Activated CD4-positive, alpha-beta T cell treated with anti-CD3 and anti-CD28 coated beads, Interleukin-2, amount 10 ng/mL, durations not matched to agents 24 days and 14 days (primary cell): Measurements from ENCODE around the gene FAM83B. TPM values are rescaled to one million over a fixed set of nuclear protein-coding genes. Genes with fewer than 3 reads are reported as not detected.
"Not testable (repeated sequence)": the region's sequence is repeated elsewhere in the genome, so short reads cannot be mapped to it uniquely, and the experiment has no call there.

Experiments
- DNase-seq: peaks from one replicate; pipeline ENCODE4 v3.0.0; 2022
- H3K27ac Mint-ChIP-seq: one replicate; pipeline ENCODE4 v1.8.0; 2022; ENCODE audit warnings: mild to moderate bottlenecking, mixed read lengths
- H3K27me3 Mint-ChIP-seq: one replicate; pipeline ENCODE4 v1.8.0; 2022; ENCODE audit warnings: mixed read lengths
- H3K36me3 Mint-ChIP-seq: one replicate; pipeline ENCODE4 v1.8.0; 2022; ENCODE audit warnings: low read depth, mild to moderate bottlenecking, mixed read lengths
- H3K4me1 Mint-ChIP-seq: one replicate; pipeline ENCODE4 v1.8.0; 2021; ENCODE audit warnings: mixed read lengths
- H3K4me3 Mint-ChIP-seq: one replicate; pipeline ENCODE4 v1.8.0; 2022; ENCODE audit warnings: mild to moderate bottlenecking, moderate library complexity, mixed read lengths
- H3K9me3 Mint-ChIP-seq: one replicate; pipeline ENCODE4 v1.8.0; 2021; ENCODE audit warnings: mixed read lengths
- intact Hi-C: fragments of 100-400 bp; cut with micrococcal nuclease; formaldehyde crosslinking; loops from one replicate; pipeline ENCODE4 v1.15.1; 2023
- total RNA-seq: library from RNA; stranded (reverse); gene quantifications from 2 replicates; pipeline ENCODE4 v1.2.3, GENCODE V29; 2022

Gene FAM83B
- total RNA-seq, 1 donor from 2014 or later: not detected

DNA sequence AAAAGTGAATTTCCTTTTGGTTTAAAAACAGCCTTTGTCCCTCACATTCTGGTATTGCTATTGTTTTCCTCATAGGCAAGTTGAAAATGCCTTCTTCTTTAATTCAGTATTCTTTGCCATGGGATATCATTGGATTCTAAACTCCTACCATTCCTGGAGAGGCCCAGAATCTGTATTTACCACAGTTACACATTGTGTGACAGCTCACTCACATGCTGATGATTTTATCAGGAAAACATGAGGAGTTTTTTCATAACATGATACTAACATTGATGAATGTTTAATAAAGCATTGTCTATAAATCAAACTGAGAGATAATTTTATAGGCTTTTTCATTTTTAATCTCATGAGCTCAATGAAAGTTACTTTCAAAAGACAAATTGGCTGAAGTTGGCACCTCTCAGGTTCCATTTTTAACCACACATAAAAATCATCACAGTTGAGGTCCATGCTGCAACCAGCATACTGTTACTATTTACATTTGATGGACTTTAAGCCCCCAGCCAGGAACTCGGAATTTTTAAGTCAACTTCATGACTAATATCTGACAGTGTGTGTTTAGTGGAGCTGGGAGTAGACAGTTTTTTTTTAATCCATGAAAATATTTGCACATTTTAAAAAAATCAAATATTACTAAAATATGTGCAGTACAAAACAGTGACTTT is 82.8 kb downstream of the FAM83B start:
- H3K9me3 Mint-ChIP-seq: no peaks in the 10 kb centered on the region
- intact Hi-C loops: no loop called here

DNA sequence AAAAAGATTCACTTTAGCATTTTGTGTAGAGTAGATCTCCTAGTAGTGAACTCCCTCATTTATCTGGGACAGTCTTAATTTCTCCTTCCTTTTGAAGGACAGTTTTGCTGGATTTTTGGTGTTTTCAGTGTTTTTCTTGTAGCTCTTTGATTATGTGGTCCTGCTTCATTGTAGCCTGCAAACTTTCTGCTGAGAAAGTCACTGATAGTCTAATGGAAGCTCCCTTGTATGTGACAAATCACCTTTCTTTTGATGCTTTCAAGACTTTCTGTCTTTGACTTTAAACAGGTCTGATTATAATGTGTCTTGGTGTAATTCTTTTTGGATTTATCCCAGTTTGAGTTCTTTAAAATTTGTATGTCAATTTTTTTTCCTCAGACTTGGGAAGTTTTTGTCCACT is 86.1 kb downstream of the FAM83B start:
- intact Hi-C loops: no loop called here
- no peak overlapping the region for H3K4me3 Mint-ChIP-seq
- no peak overlapping the region for H3K27ac Mint-ChIP-seq
- DNase-seq: no peak
- H3K4me1 Mint-ChIP-seq: no peaks in the 10 kb centered on the region
- no peaks in the 10 kb centered on the region for H3K27me3 Mint-ChIP-seq
- peaks cover 1% of the 10 kb centered on the region for H3K36me3 Mint-ChIP-seq
- H3K9me3 Mint-ChIP-seq: no peaks in the 10 kb centered on the region

More for the DNA sequence above, 82.8 kb downstream of the FAM83B start:
- Mint-ChIP-seq H3K4me1 (no peaks in the 10 kb centered on the region), H3K27ac (no peak overlapping the region), H3K27me3 (no peaks in the 10 kb centered on the region), H3K36me3 (peaks cover 1% of the 10 kb centered on the region), H3K4me3 (no peak overlapping the region)
- no peak for DNase-seq

DNA sequence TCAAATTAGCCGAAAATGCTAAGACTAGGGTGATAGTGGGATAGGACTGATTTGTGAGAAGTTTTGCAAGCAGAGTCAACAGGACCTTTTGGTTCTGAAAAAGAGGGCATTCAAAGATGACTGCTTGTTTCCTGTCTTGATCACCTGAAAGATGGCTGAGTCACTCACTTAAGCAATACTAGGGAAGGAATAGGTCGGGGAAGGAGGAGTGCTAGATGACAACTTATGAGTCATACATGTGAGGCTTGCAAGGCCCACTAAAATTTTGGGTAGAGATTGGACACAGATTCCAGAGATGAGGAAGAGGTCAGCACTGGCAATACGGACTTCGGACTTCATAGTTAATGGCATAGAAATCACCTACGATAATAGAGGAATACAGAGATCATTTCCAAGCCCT is 89.2 kb downstream of the FAM83B start:
- H3K4me3 Mint-ChIP-seq: no peak overlapping the region
- no peaks in the 10 kb centered on the region for H3K4me1 Mint-ChIP-seq
- H3K36me3 Mint-ChIP-seq: peaks cover 1% of the 10 kb centered on the region
- no peak overlapping the region for H3K27ac Mint-ChIP-seq
- no peaks in the 10 kb centered on the region for H3K27me3 Mint-ChIP-seq
- no peaks in the 10 kb centered on the region for H3K9me3 Mint-ChIP-seq
- intact Hi-C loops: no loop called here
- no peak for DNase-seq

DNA sequence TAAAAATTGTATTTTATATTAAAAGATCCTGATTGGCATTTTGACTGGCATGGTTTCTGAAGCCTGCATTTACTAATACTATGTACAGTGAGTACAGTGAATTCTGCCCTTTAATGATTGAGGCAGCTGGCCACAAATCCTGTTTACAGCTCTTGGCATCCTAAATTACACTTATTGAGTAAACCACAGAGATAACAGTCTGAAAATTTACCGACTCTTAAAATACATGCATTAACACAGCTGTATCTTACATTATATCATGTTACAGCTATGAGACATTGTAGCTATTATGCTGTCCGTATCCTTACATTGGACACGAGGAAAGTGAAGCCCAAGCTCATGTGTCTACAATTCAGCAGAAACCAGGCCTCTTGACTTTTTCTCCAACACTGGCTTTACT is 90.8 kb downstream of the FAM83B start:
- Mint-ChIP-seq H3K27ac (no peak overlapping the region), H3K36me3 (peaks cover 1% of the 10 kb centered on the region), H3K4me1 (no peaks in the 10 kb centered on the region), H3K9me3 (no peaks in the 10 kb centered on the region), H3K4me3 (no peak overlapping the region), H3K27me3 (no peaks in the 10 kb centered on the region)
- no peak for DNase-seq
- intact Hi-C loops: no loop called here

DNA sequence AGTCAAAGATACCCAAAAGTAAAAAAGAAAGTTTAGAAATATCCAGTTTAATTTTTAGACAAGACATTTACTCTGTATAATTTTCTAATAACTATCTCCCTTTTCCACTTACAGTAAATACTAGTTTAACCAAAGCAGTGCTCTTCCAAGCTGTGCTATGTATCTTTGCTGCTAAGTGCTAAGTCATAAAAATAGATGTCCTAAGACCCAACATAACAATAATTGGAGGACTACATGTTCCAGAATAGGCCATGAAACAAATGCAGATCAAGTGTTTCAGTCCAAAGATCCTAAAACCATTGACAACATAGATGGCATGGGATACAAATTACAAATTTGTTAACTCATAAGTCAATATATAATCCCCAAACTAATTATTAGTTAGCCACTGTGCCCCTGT is 111.1 kb downstream of the FAM83B start:
- no peaks in the 10 kb centered on the region for H3K36me3 Mint-ChIP-seq
- peaks cover 8% of the 10 kb centered on the region for H3K9me3 Mint-ChIP-seq
- H3K27me3 Mint-ChIP-seq: no peaks in the 10 kb centered on the region
- intact Hi-C loops: no loop called here
- no peak overlapping the region for H3K27ac Mint-ChIP-seq
- H3K4me1 Mint-ChIP-seq: no peaks in the 10 kb centered on the region
- no peak overlapping the region for H3K4me3 Mint-ChIP-seq
- DNase-seq: no peak

DNA sequence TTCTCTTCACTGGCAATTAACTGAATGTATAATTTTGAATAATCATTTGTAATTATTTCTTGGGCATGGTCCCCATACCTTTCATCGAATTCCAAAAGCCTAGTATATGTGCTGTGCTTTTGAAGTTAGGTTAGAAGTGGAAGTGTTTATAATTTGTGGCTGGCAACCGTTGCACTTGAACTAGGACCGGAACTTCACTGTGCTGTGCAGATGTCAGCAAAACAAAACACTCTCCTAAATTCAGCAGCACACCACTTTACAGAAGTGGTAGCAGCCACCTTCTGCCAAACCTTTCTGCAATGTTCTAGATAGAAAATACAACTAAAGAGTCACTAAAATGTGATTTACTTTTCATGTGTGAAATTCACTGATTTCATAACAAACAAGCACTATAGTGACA is 111.9 kb downstream of the FAM83B start:
- Mint-ChIP-seq H3K4me1 (no peaks in the 10 kb centered on the region), H3K4me3 (no peak overlapping the region), H3K9me3 (peaks cover 5% of the 10 kb centered on the region), H3K27ac (no peak overlapping the region), H3K36me3 (no peaks in the 10 kb centered on the region), H3K27me3 (no peaks in the 10 kb centered on the region)
- intact Hi-C loops: no loop called here
- DNase-seq: no peak

DNA sequence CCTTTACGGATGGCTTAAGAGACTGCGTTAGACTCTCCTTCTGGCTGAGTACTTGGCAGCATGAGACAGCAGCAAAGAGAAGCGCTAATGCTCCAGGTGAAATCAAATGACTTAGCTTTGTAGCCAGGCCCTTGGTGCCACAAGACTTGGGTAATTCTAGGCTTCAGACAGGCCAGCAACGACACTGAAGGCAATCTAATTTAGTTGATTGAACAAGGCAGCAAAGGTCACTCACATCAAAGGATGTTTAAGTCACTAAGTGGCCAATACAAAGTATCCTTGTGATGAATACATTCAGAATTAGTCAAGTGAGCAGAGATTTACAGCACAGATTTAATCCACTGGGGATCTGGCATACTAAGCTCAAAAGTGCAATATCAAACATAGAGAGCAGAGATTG is 113.2 kb downstream of the FAM83B start:
- Mint-ChIP-seq H3K36me3 (no peaks in the 10 kb centered on the region), H3K4me1 (no peaks in the 10 kb centered on the region), H3K9me3 (peaks cover 5% of the 10 kb centered on the region), H3K4me3 (no peak overlapping the region), H3K27ac (no peak overlapping the region), H3K27me3 (no peaks in the 10 kb centered on the region)
- intact Hi-C loops: no loop called here
- DNase-seq: no peak

DNA sequence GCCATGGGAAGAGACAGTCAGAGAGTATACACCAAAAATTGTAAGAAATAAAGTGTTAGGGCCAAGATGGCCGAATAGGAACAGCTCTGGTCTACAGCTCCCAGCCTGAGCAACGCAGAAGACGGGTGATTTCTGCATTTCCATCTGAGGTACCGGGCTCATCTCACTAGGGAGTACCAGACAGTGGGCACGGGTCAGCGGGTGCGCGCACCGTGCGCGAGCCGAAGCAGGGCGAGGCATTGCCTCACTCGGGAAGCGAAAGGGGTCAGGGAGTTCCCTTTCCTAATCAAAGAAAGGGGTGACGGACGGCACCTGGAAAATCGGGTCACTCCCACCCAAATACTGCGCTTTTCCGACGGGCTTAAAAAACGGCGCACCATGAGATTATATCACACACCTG is 114.8 kb downstream of the FAM83B start:
- H3K36me3 Mint-ChIP-seq, H3K27ac Mint-ChIP-seq, H3K4me1 Mint-ChIP-seq, DNase-seq, H3K4me3 Mint-ChIP-seq, H3K27me3 Mint-ChIP-seq, H3K9me3 Mint-ChIP-seq, intact Hi-C loops: not testable (repeated sequence)

DNA sequence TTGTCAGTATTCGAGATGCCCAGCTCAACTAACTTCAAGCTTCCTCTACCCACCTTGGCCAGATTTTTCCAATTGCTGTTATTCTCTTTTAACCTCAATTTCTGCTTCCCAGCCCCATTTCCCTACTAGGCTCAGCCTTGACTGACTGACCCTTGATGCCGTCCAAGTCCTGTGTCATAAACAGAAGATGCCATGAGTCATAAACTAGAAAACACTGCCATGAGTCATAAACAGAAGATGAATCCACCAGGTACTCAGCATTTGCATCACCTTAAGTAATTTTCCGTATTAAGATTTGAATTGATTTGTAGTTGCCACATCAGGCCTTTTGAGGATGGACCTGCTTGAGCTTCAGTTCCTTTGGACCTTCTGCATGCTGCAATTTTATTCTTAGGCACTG is 123.8 kb downstream of the FAM83B start:
- Mint-ChIP-seq H3K36me3 (no peaks in the 10 kb centered on the region), H3K4me3 (no peak overlapping the region)

DNA sequence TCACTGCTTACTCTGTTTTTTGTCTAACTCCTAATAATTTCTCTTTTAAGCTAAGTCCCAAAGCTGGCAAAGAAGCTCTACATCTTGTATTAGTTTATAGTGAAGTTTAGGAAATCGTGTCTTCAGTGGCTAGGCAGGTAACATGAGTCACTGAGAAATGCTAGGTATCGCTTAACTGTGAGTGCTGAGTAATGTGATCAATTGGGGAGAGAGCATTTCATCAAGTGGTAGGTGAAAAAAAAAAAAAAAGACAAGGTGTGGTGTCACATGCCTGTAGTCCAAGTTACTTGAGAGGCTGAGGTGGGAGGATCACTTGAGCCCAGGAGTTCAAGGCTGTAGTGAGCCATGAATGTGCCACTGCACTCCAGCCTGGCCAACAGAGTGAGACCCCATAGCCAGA is 125.3 kb downstream of the FAM83B start:
- DNase-seq: no peak
- H3K36me3 Mint-ChIP-seq: no peaks in the 10 kb centered on the region
- H3K27me3 Mint-ChIP-seq: no peaks in the 10 kb centered on the region
- no peak overlapping the region for H3K4me3 Mint-ChIP-seq
- peaks cover 4% of the 10 kb centered on the region for H3K9me3 Mint-ChIP-seq
- H3K4me1 Mint-ChIP-seq: no peaks in the 10 kb centered on the region
- no peak overlapping the region for H3K27ac Mint-ChIP-seq
- intact Hi-C loops: no loop called here

More for the DNA sequence above, 123.8 kb downstream of the FAM83B start:
- H3K9me3 Mint-ChIP-seq: peaks cover 4% of the 10 kb centered on the region
- intact Hi-C loops: no loop called here
- no peak overlapping the region for H3K27ac Mint-ChIP-seq
- no peaks in the 10 kb centered on the region for H3K27me3 Mint-ChIP-seq
- DNase-seq: no peak
- no peaks in the 10 kb centered on the region for H3K4me1 Mint-ChIP-seq

DNA sequence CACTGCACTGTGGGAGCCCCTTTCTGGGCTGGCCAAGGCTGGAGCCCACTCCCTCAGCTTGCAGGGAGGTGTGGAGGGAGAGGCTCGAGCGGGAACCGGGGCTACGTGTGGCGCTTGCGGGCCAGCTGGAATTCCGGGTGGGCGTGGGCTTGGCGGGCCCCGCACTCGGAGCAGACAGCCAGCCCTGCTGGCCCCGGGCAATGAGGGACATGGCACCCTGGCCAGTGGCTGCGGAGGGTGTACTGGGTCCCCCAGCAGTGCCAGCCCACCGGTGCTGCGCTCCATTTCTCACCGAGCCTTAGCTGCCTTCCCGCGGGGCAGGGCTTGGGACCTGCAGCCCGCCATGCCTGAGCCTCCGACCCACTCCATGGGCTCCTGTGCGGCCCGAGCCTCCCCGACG is 132.6 kb downstream of the FAM83B start:
- H3K4me3 Mint-ChIP-seq, H3K9me3 Mint-ChIP-seq, H3K27ac Mint-ChIP-seq, H3K36me3 Mint-ChIP-seq, H3K27me3 Mint-ChIP-seq, H3K4me1 Mint-ChIP-seq, DNase-seq, intact Hi-C loops: not testable (repeated sequence)

DNA sequence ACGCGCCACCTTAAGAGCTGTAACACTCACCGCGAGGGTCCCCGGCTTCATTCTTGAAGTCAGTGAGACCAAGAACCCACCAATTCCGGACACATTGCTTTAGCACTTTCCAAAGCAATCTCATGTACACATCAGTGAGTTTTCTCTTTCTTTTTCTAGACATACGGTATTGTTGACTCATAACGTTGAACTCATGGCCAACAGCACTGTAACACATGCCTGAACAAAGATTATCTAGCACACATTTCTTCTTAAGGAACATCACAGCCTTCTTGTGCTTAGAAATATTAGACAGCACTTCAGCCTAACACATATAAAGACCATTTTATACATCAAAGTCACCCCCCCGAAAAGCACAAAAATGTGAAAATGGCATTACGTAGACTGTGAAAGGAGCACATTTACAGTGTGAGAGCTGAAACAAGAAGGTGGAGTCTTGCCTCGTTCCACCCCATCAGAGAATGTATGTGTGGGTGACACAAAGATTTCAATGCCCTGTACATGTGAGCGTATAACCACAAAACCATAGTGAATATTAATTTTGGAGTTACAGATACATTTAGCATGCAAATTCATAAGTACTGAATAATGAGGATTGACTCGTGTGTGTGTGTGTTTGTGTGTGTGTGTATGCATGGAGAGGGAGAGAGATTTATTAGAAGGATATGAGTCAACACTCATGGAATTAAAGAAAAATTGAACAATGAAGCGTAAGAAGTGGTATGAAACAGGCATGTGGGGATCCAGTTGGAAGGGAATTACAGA is 134.1 kb downstream of the FAM83B start:
- DNase-seq: no peak
- Mint-ChIP-seq H3K4me1 (no peaks in the 10 kb centered on the region), H3K27ac (no peak overlapping the region), H3K4me3 (no peak overlapping the region), H3K9me3 (peaks cover 9% of the 10 kb centered on the region), H3K27me3 (no peaks in the 10 kb centered on the region), H3K36me3 (no peaks in the 10 kb centered on the region)
- intact Hi-C loops: no loop called here

DNA sequence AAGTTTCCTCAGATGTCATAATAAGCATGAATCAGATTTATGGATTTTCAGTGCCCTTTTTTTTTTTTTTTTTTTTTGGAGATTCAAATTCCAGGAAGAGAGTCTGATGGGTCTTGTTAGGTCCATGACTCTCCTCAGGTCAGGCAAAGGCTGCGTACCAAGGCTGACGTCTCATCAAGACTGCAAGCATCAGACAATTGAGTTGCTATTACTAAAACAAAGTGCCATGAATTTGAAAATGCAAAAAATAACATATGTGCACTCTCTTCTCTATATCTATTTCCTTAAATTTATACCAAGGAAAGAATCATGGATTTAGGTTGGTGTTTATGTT is 134.7 kb downstream of the FAM83B start:
- DNase-seq: no peak
- no peaks in the 10 kb centered on the region for H3K27me3 Mint-ChIP-seq
- no peak overlapping the region for H3K27ac Mint-ChIP-seq
- no peak overlapping the region for H3K4me3 Mint-ChIP-seq
- intact Hi-C loops: no loop called here
- H3K36me3 Mint-ChIP-seq: no peaks in the 10 kb centered on the region
- no peaks in the 10 kb centered on the region for H3K4me1 Mint-ChIP-seq
- H3K9me3 Mint-ChIP-seq: peaks cover 10% of the 10 kb centered on the region

DNA sequence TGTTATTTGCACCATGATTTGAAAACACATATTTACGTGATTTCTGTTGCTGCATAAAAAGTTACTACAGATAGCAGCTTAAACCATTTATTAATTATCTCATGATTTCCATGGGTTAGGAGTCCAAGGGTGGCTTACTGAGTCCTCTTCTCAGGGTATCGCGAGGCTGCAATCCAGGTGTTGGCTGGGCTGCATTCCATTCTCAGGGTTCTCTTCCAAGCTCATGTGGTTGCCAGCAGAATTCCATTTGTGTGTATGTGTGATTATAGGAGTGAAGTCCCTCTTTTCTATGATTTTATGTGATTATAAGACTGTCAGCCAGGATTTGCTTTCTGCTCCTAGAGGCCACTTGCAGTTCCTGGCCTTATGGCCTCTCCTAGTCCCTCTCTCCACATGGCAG is 135.1 kb downstream of the FAM83B start:
- no peak for DNase-seq
- H3K4me1 Mint-ChIP-seq: no peaks in the 10 kb centered on the region
- intact Hi-C loops: no loop called here
- H3K9me3 Mint-ChIP-seq: peaks cover 13% of the 10 kb centered on the region
- no peak overlapping the region for H3K4me3 Mint-ChIP-seq
- no peaks in the 10 kb centered on the region for H3K27me3 Mint-ChIP-seq
- no peaks in the 10 kb centered on the region for H3K36me3 Mint-ChIP-seq
- no peak overlapping the region for H3K27ac Mint-ChIP-seq
